Upper lobe of left lung (tissue), 6 donors: ENCODE measurements around the gene TPT1. TPM values are rescaled to one million over a fixed set of nuclear protein-coding genes. Genes with fewer than 3 reads are reported as not detected.

Source experiments
- ATAC-seq, 2 donors: fragments of 200-7000 bp; cut with Tn5 transposase; one replicate each; pipeline ENCODE4 v1.9.1; 2022; ENCODE audit warnings: mild to moderate bottlenecking in 2 of 2, moderate library complexity in 2 of 2; ENCODE audit not compliant: low FRiP score in 2 of 2
- DNase-seq, 2 donors: peaks; one replicate each; pipeline ENCODE4 v3.0.0-alpha.2; 2019 to 2020
- H3K27ac ChIP-seq, 4 donors: fragments of 200-600 bp; sonication (generic); one replicate each; pipeline ENCODE4 v1.5.1; 2016 to 2019
- H3K27me3 ChIP-seq, 4 donors: fragments of 200-600 bp; sonication (generic); one replicate each; pipeline ENCODE4 v1.5.1; 2017 to 2019
- H3K36me3 ChIP-seq, 4 donors: fragments of 200-600 bp; sonication (generic); one replicate each; pipeline ENCODE4 v1.5.1; 2016 to 2019
- H3K4me1 ChIP-seq, 4 donors: fragments of 200-600 bp; sonication (generic); one replicate each; pipeline ENCODE4 v1.5.1; 2018 to 2019
- H3K4me3 ChIP-seq, 4 donors: fragments of 200-600 bp; sonication (generic); one replicate each; pipeline ENCODE4 v1.5.1; 2017 to 2019; ENCODE audit warnings: mild to moderate bottlenecking in 2 of 4, moderate library complexity in 1 of 4
- H3K9me3 ChIP-seq, 4 donors: fragments of 200-600 bp; sonication (generic); one replicate each; pipeline ENCODE4 v1.5.1; 2018 to 2019
- CTCF ChIP-seq, 6 experiments: fragments of 450-650 bp in 4 of 6; fragments of 200-600 bp in 2 of 6; sonication (generic) in 2 of 6; IDR thresholded peaks; one replicate each; pipeline ENCODE4 v1.5.1; 2016 to 2019; ENCODE audit warnings: antibody characterized with exemption in 6 of 6
- EP300 ChIP-seq, 4 donors: sonication (generic); formaldehyde crosslinking; IDR thresholded peaks; one replicate each; pipeline ENCODE4 v1.5.1; 2017; ENCODE audit warnings: antibody characterized with exemption in 4 of 4, control low read depth in 2 of 4
- POLR2A ChIP-seq, 4 donors: fragments of 450-650 bp; IDR thresholded peaks; one replicate each; pipeline ENCODE4 v1.5.1; 2016 to 2017; ENCODE audit warnings: antibody characterized with exemption in 4 of 4, mild to moderate bottlenecking in 2 of 4
- POLR2AphosphoS5 ChIP-seq, 2 donors: sonication (generic); formaldehyde crosslinking; IDR thresholded peaks; one replicate each; pipeline ENCODE4 v1.5.1; 2017; ENCODE audit warnings: antibody characterized with exemption in 2 of 2
- WGBS, 2 donors: methylation state at CpG; one replicate each; pipeline ENCODE4 v1.1.5; 2017 to 2018; 5-methylcytosine and 5-hydroxymethylcytosine counted together
- total RNA-seq, 6 donors: library from RNA; depleted of rRNA in 4 of 6; stranded (reverse); fragments of >200 nt in 4 of 6; gene quantifications; one replicate each; pipeline versions ENCODE4 v1.1.0 to v1.2.1, GENCODE V29; 2016 to 2021
- donor health status: DM: no; HTN: no; CAD: no; lungs with moderate emphysema.
- donor health status: DM: no; HTN: yes; CAD: no; lungs with severe emphysema.

The TPT1 gene
- total RNA-seq, 6 donors from 2014 or later, result 1,931 to 4,546 (median 2,844) TPM

- DNase-seq (no peak), ATAC-seq (no peak)
- no peaks in the 10 kb centered on the region for H3K9me3 ChIP-seq
- H3K4me1 ChIP-seq, result peaks cover 0 to 4% (median 0%) of the 10 kb centered on the region in 4 donors
- no peaks in the 10 kb centered on the region for H3K36me3 ChIP-seq
- 88 to 93% methylated on average over 5 of the region's 5 CpGs for WGBS, 2 donors
- no peak overlapping the region for H3K4me3 ChIP-seq
- H3K27ac ChIP-seq, result no peak overlapping the region
- TF ChIP-seq POLR2AphosphoS5 (IDR thresholded peaks at IDR 0.05) (no peak), CTCF (IDR thresholded peaks at IDR 0.05) (no peak), EP300 (IDR thresholded peaks at IDR 0.05) (no peak), POLR2A (IDR thresholded peaks at IDR 0.05) (no peak)
- no peaks in the 10 kb centered on the region for H3K27me3 ChIP-seq
Observed at GRCh38 chr13:45305079-45305478, 35.9 kb downstream of the TPT1 start.

- Histone ChIP-seq H3K4me1 (no peaks in the 10 kb centered on the region), H3K4me3 (no peak overlapping the region), H3K36me3 (no peaks in the 10 kb centered on the region), H3K9me3 (no peaks in the 10 kb centered on the region), H3K27me3 (no peaks in the 10 kb centered on the region), H3K27ac (no peak overlapping the region)
- 90 to 91% methylated on average over 5 of the region's 5 CpGs for WGBS, 2 donors
- TF ChIP-seq POLR2A (IDR thresholded peaks at IDR 0.05) (no peak), CTCF (IDR thresholded peaks at IDR 0.05) (no peak), POLR2AphosphoS5 (IDR thresholded peaks at IDR 0.05) (no peak), EP300 (IDR thresholded peaks at IDR 0.05) (no peak)
- ATAC-seq (no peak), DNase-seq (no peak)
Observed at GRCh38 chr13:45303866-45304265, 37.1 kb downstream of the TPT1 start.

GRCh38 chr13:45303026-45303425, 38.0 kb downstream of the TPT1 start:
- DNase-seq, result no peak
- H3K27me3 ChIP-seq, result no peaks in the 10 kb centered on the region
- 83 to 85% methylated on average over 2 of the region's 2 CpGs for WGBS, 2 donors
- H3K9me3 ChIP-seq, result no peaks in the 10 kb centered on the region
- no peak overlapping the region for H3K4me3 ChIP-seq
- H3K4me1 ChIP-seq, result no peaks in the 10 kb centered on the region
- ATAC-seq, result no peak
- no peak for TF ChIP-seq CTCF (IDR thresholded peaks at IDR 0.05)
- TF ChIP-seq EP300 (IDR thresholded peaks at IDR 0.05), result no peak
- no peak for TF ChIP-seq POLR2AphosphoS5 (IDR thresholded peaks at IDR 0.05)
- TF ChIP-seq POLR2A (IDR thresholded peaks at IDR 0.05), result no peak
- no peaks in the 10 kb centered on the region for H3K36me3 ChIP-seq
- no peak overlapping the region for H3K27ac ChIP-seq

- Histone ChIP-seq H3K36me3 (no peaks in the 10 kb centered on the region), H3K27me3 (no peaks in the 10 kb centered on the region), H3K4me3 (no peak overlapping the region), H3K27ac (no peak overlapping the region), H3K4me1 (no peaks in the 10 kb centered on the region), H3K9me3 (no peaks in the 10 kb centered on the region)
- no peak for TF ChIP-seq CTCF (IDR thresholded peaks at IDR 0.05)
- ATAC-seq (no peak), DNase-seq (no peak)
- WGBS, 2 donors, result 45 to 59% methylated on average over 3 of the region's 3 CpGs
Observed at GRCh38 chr13:45302507-45302906, 38.5 kb downstream of the TPT1 start.

- H3K9me3 ChIP-seq, result no peaks in the 10 kb centered on the region
- WGBS, 2 donors, result 57 to 76% methylated on average over 11 of the region's 11 CpGs
- DNase-seq (peak in 1 of 2 donors; percentile 52), ATAC-seq (peak in 1 of 2 donors; percentile 42)
- H3K27ac ChIP-seq, result no peak overlapping the region
- H3K27me3 ChIP-seq, result no peaks in the 10 kb centered on the region
- no peaks in the 10 kb centered on the region for H3K36me3 ChIP-seq
- TF ChIP-seq EP300 (IDR thresholded peaks at IDR 0.05), result no peak
- no peak for TF ChIP-seq CTCF (IDR thresholded peaks at IDR 0.05)
- no peak for TF ChIP-seq POLR2AphosphoS5 (IDR thresholded peaks at IDR 0.05)
- TF ChIP-seq POLR2A (IDR thresholded peaks at IDR 0.05), result no peak
- no peaks in the 10 kb centered on the region for H3K4me1 ChIP-seq
- H3K4me3 ChIP-seq, result peak overlapping the region in 1 of 4 donors; percentile 2
Observed at GRCh38 chr13:45301263-45301662, 39.7 kb downstream of the TPT1 start.
